ENCODE measurements around the gene LMO7.
A peak's percentile ranks its signal among the peaks of the same experiment; 100 is the strongest.

The LMO7 gene

DNA sequence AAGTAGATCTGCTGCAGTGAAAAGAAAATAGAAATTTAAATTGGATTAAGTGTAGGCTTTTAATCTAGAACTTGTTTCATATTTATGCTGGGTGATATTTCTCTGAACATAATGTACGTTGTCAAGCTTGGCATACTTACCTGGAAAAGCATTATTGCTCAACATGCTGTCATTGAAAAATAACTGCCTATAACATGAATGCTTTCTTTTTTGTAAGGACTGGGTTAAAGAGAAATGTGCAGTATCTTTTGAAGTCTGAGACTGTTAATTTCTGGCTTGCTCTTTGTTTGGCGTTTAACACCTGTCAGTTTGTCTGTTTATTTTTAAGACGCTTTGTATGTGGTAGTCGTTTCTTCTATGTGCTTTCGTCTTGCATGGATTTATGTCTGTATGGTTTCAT is 175.2 kb downstream of the LMO7 start:
- H3K4me2 ChIP-seq (ENCODE audit: low read length, poor library complexity, severe bottlenecking) = no peak overlapping the region
- H2AFZ ChIP-seq (ENCODE audit: low read depth, low read length) = no peak overlapping the region
- H3K36me3 ChIP-seq (ENCODE audit: control insufficient read depth in 1 of 2, insufficient read depth in 2 of 2, low read depth in 1 of 2, low read length in 2 of 2) = peaks cover 11 to 16% of the 10 kb centered on the region in 2 experiments
- no peak overlapping the region for H3K4ac ChIP-seq (ENCODE audit: low read depth in 1 of 2, low read length in 2 of 2)
- no peak overlapping the region for H2BK5ac ChIP-seq (ENCODE audit: low read depth, low read length, poor library complexity, severe bottlenecking)
- H3K23ac ChIP-seq (ENCODE audit: low read length in 2 of 2) = no peak overlapping the region
- no peak for DNase-seq
- H2BK120ac ChIP-seq (ENCODE audit: low read depth, low read length) = no peak overlapping the region
- WGBS = 90% methylated on average over 5 of the region's 5 CpGs
- H3K4me3 ChIP-seq (ENCODE audit: insufficient read depth in 1 of 2, low read depth in 1 of 2, low read length in 2 of 2) = no peak overlapping the region
- no peak overlapping the region for H4K8ac ChIP-seq (ENCODE audit: low read length)
- no peak overlapping the region for H3K14ac ChIP-seq (ENCODE audit: low read length in 2 of 2)
- peaks cover 20% of the 10 kb centered on the region for H3K79me1 ChIP-seq (replicated peaks; ENCODE audit: low read length, poor library complexity, severe bottlenecking)
- H3K4me1 ChIP-seq (ENCODE audit: control insufficient read depth, insufficient read depth, low read depth, low read length) = no peaks in the 10 kb centered on the region
- no peak overlapping the region for H4K91ac ChIP-seq (ENCODE audit: low read length)
- no peak overlapping the region for H3K18ac ChIP-seq (ENCODE audit: low read depth in 1 of 2, low read length in 2 of 2)
- no peaks in the 10 kb centered on the region for H3K27me3 ChIP-seq (ENCODE audit: control insufficient read depth in 1 of 2, insufficient read depth in 1 of 2, low read length in 2 of 2)
- no peak overlapping the region for H3K9ac ChIP-seq (ENCODE audit: low read length)
- H2BK12ac ChIP-seq (ENCODE audit: low read length in 2 of 2) = no peak overlapping the region
- H2AK5ac ChIP-seq (ENCODE audit: low read length, severe bottlenecking) = no peak overlapping the region
- no peak overlapping the region for H3K27ac ChIP-seq (ENCODE audit: low read length, poor library complexity, severe bottlenecking)
- H3K9me3 ChIP-seq (ENCODE audit: control insufficient read depth, low read length) = no peaks in the 10 kb centered on the region
- H2BK15ac ChIP-seq (ENCODE audit: low read depth, poor library complexity, severe bottlenecking) = no peak overlapping the region

DNA sequence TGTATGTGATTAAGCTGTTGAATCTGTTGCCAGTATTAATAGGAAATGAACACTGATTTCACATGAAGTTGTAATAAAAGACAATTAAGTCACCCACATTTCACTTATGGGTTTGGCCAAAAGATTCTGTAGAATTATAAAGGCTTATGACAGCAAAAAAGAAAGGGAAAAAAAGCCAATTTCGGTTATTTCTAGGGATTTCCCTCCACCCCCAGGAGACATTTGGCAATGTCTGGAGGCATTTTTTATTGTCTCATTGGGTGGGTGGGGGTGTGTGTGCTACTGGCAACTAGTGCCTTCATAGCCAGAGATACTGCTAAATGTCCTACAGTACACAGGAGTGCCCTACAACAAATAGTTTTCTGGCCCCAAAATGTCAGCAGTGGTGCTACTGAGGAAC is 175.7 kb downstream of the LMO7 start:
- H2BK120ac ChIP-seq (ENCODE audit: low read depth, low read length) = no peak overlapping the region
- H3K4me1 ChIP-seq (ENCODE audit: control insufficient read depth, insufficient read depth, low read depth, low read length) = no peaks in the 10 kb centered on the region
- peaks cover 8 to 14% of the 10 kb centered on the region in 2 experiments for H3K36me3 ChIP-seq (ENCODE audit: control insufficient read depth in 1 of 2, insufficient read depth in 2 of 2, low read depth in 1 of 2, low read length in 2 of 2)
- H3K27me3 ChIP-seq (ENCODE audit: control insufficient read depth in 1 of 2, insufficient read depth in 1 of 2, low read length in 2 of 2) = no peaks in the 10 kb centered on the region
- no peak overlapping the region for H2BK5ac ChIP-seq (ENCODE audit: low read depth, low read length, poor library complexity, severe bottlenecking)
- no peak overlapping the region for H3K4me3 ChIP-seq (ENCODE audit: insufficient read depth in 1 of 2, low read depth in 1 of 2, low read length in 2 of 2)
- no peak overlapping the region for H3K4me2 ChIP-seq (ENCODE audit: low read length, poor library complexity, severe bottlenecking)
- no peak overlapping the region for H3K27ac ChIP-seq (ENCODE audit: low read length, poor library complexity, severe bottlenecking)
- no peak overlapping the region for H4K8ac ChIP-seq (ENCODE audit: low read length)
- no peaks in the 10 kb centered on the region for H3K9me3 ChIP-seq (ENCODE audit: control insufficient read depth, low read length)
- H3K4ac ChIP-seq (ENCODE audit: low read depth in 1 of 2, low read length in 2 of 2) = no peak overlapping the region
- H2BK15ac ChIP-seq (ENCODE audit: low read depth, poor library complexity, severe bottlenecking) = no peak overlapping the region
- no peak for DNase-seq
- H3K14ac ChIP-seq (ENCODE audit: low read length in 2 of 2) = no peak overlapping the region
- H3K9ac ChIP-seq (ENCODE audit: low read length) = no peak overlapping the region
- no peak overlapping the region for H3K23ac ChIP-seq (ENCODE audit: low read length in 2 of 2)
- peaks cover 20% of the 10 kb centered on the region for H3K79me1 ChIP-seq (replicated peaks; ENCODE audit: low read length, poor library complexity, severe bottlenecking)
- no peak overlapping the region for H2BK12ac ChIP-seq (ENCODE audit: low read length in 2 of 2)
- H2AFZ ChIP-seq (ENCODE audit: low read depth, low read length) = no peak overlapping the region
- no CpG with 5 or more reads among the region's 1 CpG for WGBS
- no peak overlapping the region for H4K91ac ChIP-seq (ENCODE audit: low read length)
- H2AK5ac ChIP-seq (ENCODE audit: low read length, severe bottlenecking) = no peak overlapping the region
- H3K18ac ChIP-seq (ENCODE audit: low read depth in 1 of 2, low read length in 2 of 2) = no peak overlapping the region

DNA sequence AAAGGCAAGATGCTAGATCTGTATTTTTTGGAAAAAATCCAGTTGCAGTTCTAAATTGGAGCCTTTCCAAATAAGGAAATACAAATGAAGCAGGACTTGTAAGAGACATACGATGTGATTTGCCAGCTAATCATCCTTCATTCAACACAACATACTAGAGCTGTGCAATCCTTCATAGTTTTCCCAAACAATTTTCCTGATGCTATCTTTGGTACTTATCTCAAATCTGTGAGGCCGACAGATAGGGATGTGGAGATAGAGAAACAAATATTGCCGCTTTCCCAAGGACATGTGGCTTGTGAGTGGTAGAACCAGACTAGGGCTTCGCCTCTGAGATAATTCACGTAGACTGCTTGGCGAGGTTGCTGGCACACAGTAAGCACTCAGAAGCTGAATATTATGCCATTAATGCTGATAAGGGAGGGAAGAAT is 176.6 kb downstream of the LMO7 start:
- no peak overlapping the region for H3K9ac ChIP-seq (ENCODE audit: low read length)
- no peaks in the 10 kb centered on the region for H3K27me3 ChIP-seq (ENCODE audit: control insufficient read depth in 1 of 2, insufficient read depth in 1 of 2, low read length in 2 of 2)
- no peak overlapping the region for H2BK120ac ChIP-seq (ENCODE audit: low read depth, low read length)
- H3K79me1 ChIP-seq (replicated peaks; ENCODE audit: low read length, poor library complexity, severe bottlenecking) = peaks cover 17% of the 10 kb centered on the region
- H3K4me3 ChIP-seq (ENCODE audit: insufficient read depth in 1 of 2, low read depth in 1 of 2, low read length in 2 of 2) = no peak overlapping the region
- no peak overlapping the region for H2BK12ac ChIP-seq (ENCODE audit: low read length in 2 of 2)
- H2AK5ac ChIP-seq (ENCODE audit: low read length, severe bottlenecking) = no peak overlapping the region
- DNase-seq = peak; percentile 12
- H3K9me3 ChIP-seq (ENCODE audit: control insufficient read depth, low read length) = no peaks in the 10 kb centered on the region
- no peak overlapping the region for H2BK15ac ChIP-seq (ENCODE audit: low read depth, poor library complexity, severe bottlenecking)
- 75% methylated on average over 6 of the region's 6 CpGs for WGBS
- no peak overlapping the region for H3K4ac ChIP-seq (ENCODE audit: low read depth in 1 of 2, low read length in 2 of 2)
- H3K27ac ChIP-seq (ENCODE audit: low read length, poor library complexity, severe bottlenecking) = no peak overlapping the region
- no peak overlapping the region for H4K8ac ChIP-seq (ENCODE audit: low read length)
- no peak overlapping the region for H2BK5ac ChIP-seq (ENCODE audit: low read depth, low read length, poor library complexity, severe bottlenecking)
- H3K14ac ChIP-seq (ENCODE audit: low read length in 2 of 2) = no peak overlapping the region
- peaks cover 7 to 14% of the 10 kb centered on the region in 2 experiments for H3K36me3 ChIP-seq (ENCODE audit: control insufficient read depth in 1 of 2, insufficient read depth in 2 of 2, low read depth in 1 of 2, low read length in 2 of 2)
- no peak overlapping the region for H3K23ac ChIP-seq (ENCODE audit: low read length in 2 of 2)
- H3K18ac ChIP-seq (ENCODE audit: low read depth in 1 of 2, low read length in 2 of 2) = no peak overlapping the region
- no peak overlapping the region for H2AFZ ChIP-seq (ENCODE audit: low read depth, low read length)
- no peaks in the 10 kb centered on the region for H3K4me1 ChIP-seq (ENCODE audit: control insufficient read depth, insufficient read depth, low read depth, low read length)
- H3K4me2 ChIP-seq (ENCODE audit: low read length, poor library complexity, severe bottlenecking) = no peak overlapping the region
- no peak overlapping the region for H4K91ac ChIP-seq (ENCODE audit: low read length)

DNA sequence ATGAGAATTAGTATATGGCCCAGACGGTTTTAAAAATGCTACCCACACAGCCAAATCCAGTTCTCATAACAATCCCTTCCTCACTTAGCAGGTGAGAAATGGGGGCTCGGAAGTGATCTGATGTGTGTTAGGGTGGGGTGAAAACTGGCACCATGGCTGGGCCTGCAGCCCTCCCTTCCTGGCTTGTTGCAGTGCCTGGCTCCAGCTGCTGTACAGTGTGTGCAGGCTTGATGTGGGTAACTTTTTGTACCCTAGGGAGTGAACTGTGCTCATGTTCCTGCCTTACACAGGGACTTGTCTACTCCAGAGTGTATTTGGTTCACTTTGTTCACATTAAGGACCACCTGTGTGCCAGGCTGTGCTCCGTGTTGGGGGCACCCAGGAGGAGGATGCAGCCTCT is 177.2 kb downstream of the LMO7 start:
- H2AFZ ChIP-seq (ENCODE audit: low read depth, low read length) = no peak overlapping the region
- no peak for DNase-seq
- no peak overlapping the region for H3K27ac ChIP-seq (ENCODE audit: low read length, poor library complexity, severe bottlenecking)
- H3K4ac ChIP-seq (ENCODE audit: low read depth in 1 of 2, low read length in 2 of 2) = no peak overlapping the region
- no peaks in the 10 kb centered on the region for H3K4me1 ChIP-seq (ENCODE audit: control insufficient read depth, insufficient read depth, low read depth, low read length)
- no peak overlapping the region for H3K4me2 ChIP-seq (ENCODE audit: low read length, poor library complexity, severe bottlenecking)
- H2BK12ac ChIP-seq (ENCODE audit: low read length in 2 of 2) = no peak overlapping the region
- H4K8ac ChIP-seq (ENCODE audit: low read length) = no peak overlapping the region
- 95% methylated on average over 2 of the region's 3 CpGs for WGBS
- peaks cover 4 to 14% of the 10 kb centered on the region in 2 experiments for H3K36me3 ChIP-seq (ENCODE audit: control insufficient read depth in 1 of 2, insufficient read depth in 2 of 2, low read depth in 1 of 2, low read length in 2 of 2)
- no peak overlapping the region for H3K9ac ChIP-seq (ENCODE audit: low read length)
- H3K23ac ChIP-seq (ENCODE audit: low read length in 2 of 2) = no peak overlapping the region
- H4K91ac ChIP-seq (ENCODE audit: low read length) = no peak overlapping the region
- H2BK5ac ChIP-seq (ENCODE audit: low read depth, low read length, poor library complexity, severe bottlenecking) = no peak overlapping the region
- H2BK15ac ChIP-seq (ENCODE audit: low read depth, poor library complexity, severe bottlenecking) = no peak overlapping the region
- H3K79me1 ChIP-seq (replicated peaks; ENCODE audit: low read length, poor library complexity, severe bottlenecking) = peaks cover 12% of the 10 kb centered on the region
- no peaks in the 10 kb centered on the region for H3K9me3 ChIP-seq (ENCODE audit: control insufficient read depth, low read length)
- H2BK120ac ChIP-seq (ENCODE audit: low read depth, low read length) = no peak overlapping the region
- H3K4me3 ChIP-seq (ENCODE audit: insufficient read depth in 1 of 2, low read depth in 1 of 2, low read length in 2 of 2) = no peak overlapping the region
- H3K18ac ChIP-seq (ENCODE audit: low read depth in 1 of 2, low read length in 2 of 2) = no peak overlapping the region
- peak overlapping the region in 1 of 2 experiments; percentile 26 for H3K14ac ChIP-seq (ENCODE audit: low read length in 2 of 2)
- no peak overlapping the region for H2AK5ac ChIP-seq (ENCODE audit: low read length, severe bottlenecking)
- H3K27me3 ChIP-seq (ENCODE audit: control insufficient read depth in 1 of 2, insufficient read depth in 1 of 2, low read length in 2 of 2) = no peaks in the 10 kb centered on the region
